A549 (cell line): ENCODE measurements around the gene FBXL7. TPM values are rescaled to one million over a fixed set of nuclear protein-coding genes. Genes with fewer than 3 reads are reported as not detected.

ENCODE experiments used
- ATAC-seq, 2 experiments: fragments of 200-7000 bp in 1 of 2; fragments of >200 bp in 1 of 2; cut with Nextera tagmentation in 1 of 2; cut with Tn5 transposase in 1 of 2; 3 replicates each; pipeline versions ENCODE4 v1.8.0 to v1.9.1; 2018 to 2020; ENCODE audit warnings: mild to moderate bottlenecking in 1 of 2, moderate library complexity in 1 of 2
- CTCF ChIA-PET: fragments of 300-600 bp; sonication (Branson Sonifier 250); formaldehyde crosslinking; extraction: SDS; loops from one replicate; lab custom pipeline; 2021; ENCODE audit warnings: antibody characterized with exemption, inconsistent platforms; lab: Yijun Ruan, JAX
- POLR2A ChIA-PET: fragments of 350-600 bp; formaldehyde crosslinking; extraction: SDS; loops from one replicate; lab custom pipeline; 2021; ENCODE audit warnings: antibody characterized with exemption, inconsistent platforms; lab: Yijun Ruan, JAX
- DNase-seq, 2 experiments: peaks; one replicate each; pipeline versions ENCODE4 v3.0.0 to v3.0.0-alpha.2; 2011 to 2016; ENCODE audit warnings: low read depth in 1 of 2, low spot score in 1 of 2
- FAIRE-seq: peaks from 2 replicates; lab custom pipeline; 2011; peaks lifted over from hg19 to GRCh38; lab: Jason Lieb, UNC
- H3K27ac ChIP-seq, 2 experiments: fragments of >200 bp; sonication (Bioruptor Twin); formaldehyde crosslinking; 3 replicates each; pipeline ENCODE4 v1.5.1; 2016 to 2017
- H3K4me1 ChIP-seq: fragments of >200 bp; sonication (Bioruptor Twin); formaldehyde crosslinking; 3 replicates; pipeline ENCODE4 v1.6.1; 2016
- H3K4me2 ChIP-seq: fragments of >200 bp; sonication (Bioruptor Twin); formaldehyde crosslinking; 3 replicates; pipeline ENCODE4 v1.6.1; 2016
- H3K4me3 ChIP-seq: fragments of >200 bp; sonication (Bioruptor Twin); formaldehyde crosslinking; 3 replicates; pipeline ENCODE4 v1.5.1; 2016
- H3K9me3 ChIP-seq: fragments of >200 bp; sonication (Bioruptor Twin); formaldehyde crosslinking; 3 replicates; pipeline ENCODE4 v1.6.1; 2016
- CHD4 ChIP-seq: fragments of 200-600 bp; sonication (generic); IDR thresholded peaks from 2 replicates; pipeline ENCODE4 v1.6.1; 2016; ENCODE audit warnings: antibody characterized with exemption, mild to moderate bottlenecking, borderline replicate concordance
- FOXS1 ChIP-seq: fragments of 250-450 bp; sonication (Bioruptor Pico); IDR thresholded peaks from 2 replicates; pipeline ENCODE4 v1.5.0; 2020; ENCODE audit warnings: mild to moderate bottlenecking, moderate library complexity
- MAFK ChIP-seq: fragments of 450-650 bp; IDR thresholded peaks from 2 replicates; pipeline ENCODE4 v1.6.1; 2014; ENCODE audit not compliant: partially characterized antibody
- NFE2L2 ChIP-seq: fragments of 150-350 bp; conservative IDR thresholded peaks from 2 replicates; pipeline ENCODE4 v1.6.1; 2014; ENCODE audit warnings: low read length
- POLR2AphosphoS2 ChIP-seq: conservative IDR thresholded peaks from 2 replicates; pipeline ENCODE4 v1.6.1; 2012; ENCODE audit warnings: low read length, improper control_type of control experiment, inconsistent platforms
- RARB ChIP-seq: fragments of 250-450 bp; sonication (Bioruptor Pico); IDR thresholded peaks from 2 replicates; pipeline ENCODE4 v1.8.0; 2021; ENCODE audit warnings: mild to moderate bottlenecking, moderate library complexity
- RNF2 ChIP-seq: fragments of 200-600 bp; sonication (generic); IDR thresholded peaks from 2 replicates; pipeline ENCODE4 v1.6.1; 2016; ENCODE audit warnings: low read depth, mild to moderate bottlenecking, antibody characterized with exemption, moderate library complexity, borderline replicate concordance
- SMC3 ChIP-seq: fragments of >200 bp; sonication (Bioruptor Twin); formaldehyde crosslinking; IDR thresholded peaks from 3 replicates; pipeline ENCODE4 v1.6.1; 2018; ENCODE audit warnings: inconsistent platforms
- TFCP2L1 ChIP-seq: fragments of 250-450 bp; sonication (Bioruptor Pico); IDR thresholded peaks from 2 replicates; pipeline ENCODE4 v1.5.0; 2021; ENCODE audit warnings: mild to moderate bottlenecking
- WGBS: methylation state at CpG from one replicate; pipeline ENCODE4 v1.1.6; 2017; ENCODE audit errors: missing lambda C conversion rate; 5-methylcytosine and 5-hydroxymethylcytosine counted together
- polyA plus RNA-seq, 4 experiments: library from polyadenylated mRNA; depleted of rRNA in 3 of 4; stranded (reverse); fragments of >200 nt; fragmentation: RNase III in 1 of 4; extraction: RNeasy Plus Mini Kit Qiagen cat#74134 plus additional on column Dnase treatment in 1 of 4; gene quantifications; 2 replicates in 3 of 4; 3 replicates in 1 of 4; pipeline ENCODE4 v1.2.3, GENCODE V29; 2011 to 2017
- TF ChIP-seq, protein P1 (sequence below): fragments of >200 bp; sonication (Bioruptor Twin); formaldehyde crosslinking; IDR thresholded peaks from 3 replicates; pipeline ENCODE4 v1.6.1; 2016
- TF ChIP-seq, protein P2 (sequence below): fragments of 200-600 bp; sonication (generic); IDR thresholded peaks from 2 replicates; pipeline ENCODE4 v1.6.1; 2016; ENCODE audit warnings: antibody characterized with exemption, mild to moderate bottlenecking, moderate library complexity
- TF ChIP-seq, protein P3 (sequence below): fragments of 150-350 bp; IDR thresholded peaks from 2 replicates; pipeline ENCODE4 v1.6.1; 2014; ENCODE audit warnings: low read depth, mild to moderate bottlenecking, low read length

FBXL7 gene
- polyA plus RNA-seq, 2 of the 4 experiments (the other 2 are of a cell fraction), result 0.90 to 1.7 TPM

DNA sequence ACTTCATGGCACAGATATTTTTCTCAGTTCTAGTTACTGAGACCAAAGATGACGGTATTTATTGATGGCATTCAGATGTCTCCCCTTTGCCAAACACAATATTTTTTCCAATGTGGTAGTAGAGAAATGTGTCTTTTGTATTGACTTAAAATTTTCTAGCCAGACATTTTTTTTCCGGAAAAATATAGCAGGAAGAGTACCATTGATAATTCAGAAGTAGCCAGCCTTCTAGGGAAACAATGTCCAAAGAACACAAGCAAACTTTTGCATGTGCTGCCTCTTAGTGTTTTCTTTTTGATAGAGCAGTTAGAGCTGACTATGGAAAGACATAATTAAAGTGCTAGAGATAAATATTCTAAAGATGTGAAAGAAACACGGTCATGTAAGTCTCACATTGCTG lies 448.2 kb downstream of the FBXL7 start:
- WGBS, result 22% methylated on average over 3 of the region's 3 CpGs
- no peak overlapping the region for H3K27ac ChIP-seq
- FAIRE-seq (no peak), ATAC-seq (no peak), DNase-seq (no peak)
- no peak for TF ChIP-seq CHD4
- no peak for TF ChIP-seq NFE2L2
- TF ChIP-seq FOXS1 (CRISPR knock-in tag), result no peak
- no peaks in the 10 kb centered on the region for H3K9me3 ChIP-seq
- CTCF ChIA-PET, result no interaction called here
- no peaks in the 10 kb centered on the region for H3K4me1 ChIP-seq
- POLR2A ChIA-PET, result no interaction called here
- no peak overlapping the region for H3K4me2 ChIP-seq
- no peak overlapping the region for H3K4me3 ChIP-seq

DNA sequence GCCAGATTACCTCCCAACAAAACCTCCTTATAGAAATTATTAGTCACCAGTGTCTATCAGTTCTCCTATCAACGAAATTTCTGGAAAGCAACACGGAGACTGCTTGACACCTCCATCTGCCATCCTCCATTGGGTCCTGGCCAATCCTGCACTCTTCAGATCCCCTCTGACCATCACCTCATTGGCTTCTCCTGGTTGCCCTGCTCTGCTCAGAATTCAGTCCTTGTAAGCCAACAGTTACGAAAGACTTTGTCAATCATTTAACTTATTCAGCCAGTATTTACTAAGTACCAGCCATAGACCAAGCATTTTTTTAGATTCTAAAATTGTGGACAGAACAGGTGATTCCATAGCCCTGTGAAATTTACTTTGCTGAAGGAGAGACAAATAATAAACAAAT lies 451.1 kb downstream of the FBXL7 start:
- ChIA-PET POLR2A (no interaction called here), CTCF (no interaction called here)
- DNase-seq, result no peak
- Histone ChIP-seq H3K9me3 (no peaks in the 10 kb centered on the region), H3K4me1 (no peaks in the 10 kb centered on the region), H3K4me2 (no peak overlapping the region), H3K27ac (no peak overlapping the region), H3K4me3 (no peak overlapping the region)
- no peak for ATAC-seq
- WGBS, result 15% methylated on average over 3 of the region's 3 CpGs
- no peak for TF ChIP-seq RARB
- no peak for FAIRE-seq

DNA sequence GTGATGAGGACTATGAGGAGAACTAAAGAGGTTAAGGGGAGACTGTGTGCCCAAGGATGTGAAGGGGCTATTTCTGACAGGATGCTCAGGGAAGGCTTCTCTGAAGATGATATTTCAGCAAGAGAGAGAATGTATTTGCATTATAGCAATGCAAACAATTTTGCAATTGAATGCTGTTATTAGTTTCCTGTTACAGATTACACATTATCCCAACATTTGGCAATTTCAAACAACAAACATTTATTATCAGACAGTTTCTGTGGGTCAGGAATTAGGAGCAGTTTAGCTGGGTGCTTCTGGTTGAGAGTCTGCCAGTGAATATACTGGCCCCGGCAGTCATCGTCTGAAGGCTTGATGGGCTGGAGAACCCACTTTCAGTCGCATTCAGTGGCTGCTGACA lies 451.6 kb downstream of the FBXL7 start:
- H3K4me2 ChIP-seq, result no peak overlapping the region
- ChIA-PET CTCF (no interaction called here), POLR2A (no interaction called here)
- ATAC-seq (no peak), FAIRE-seq (no peak), DNase-seq (no peak)
- TF ChIP-seq, protein P1, sequence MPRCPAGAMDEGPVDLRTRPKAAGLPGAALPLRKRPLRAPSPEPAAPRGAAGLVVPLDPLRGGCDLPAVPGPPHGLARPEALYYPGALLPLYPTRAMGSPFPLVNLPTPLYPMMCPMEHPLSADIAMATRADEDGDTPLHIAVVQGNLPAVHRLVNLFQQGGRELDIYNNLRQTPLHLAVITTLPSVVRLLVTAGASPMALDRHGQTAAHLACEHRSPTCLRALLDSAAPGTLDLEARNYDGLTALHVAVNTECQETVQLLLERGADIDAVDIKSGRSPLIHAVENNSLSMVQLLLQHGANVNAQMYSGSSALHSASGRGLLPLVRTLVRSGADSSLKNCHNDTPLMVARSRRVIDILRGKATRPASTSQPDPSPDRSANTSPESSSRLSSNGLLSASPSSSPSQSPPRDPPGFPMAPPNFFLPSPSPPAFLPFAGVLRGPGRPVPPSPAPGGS, result no peak
- no peak for TF ChIP-seq POLR2AphosphoS2
- no peak for TF ChIP-seq SMC3
- no peak for TF ChIP-seq RNF2
- TF ChIP-seq, protein P2, sequence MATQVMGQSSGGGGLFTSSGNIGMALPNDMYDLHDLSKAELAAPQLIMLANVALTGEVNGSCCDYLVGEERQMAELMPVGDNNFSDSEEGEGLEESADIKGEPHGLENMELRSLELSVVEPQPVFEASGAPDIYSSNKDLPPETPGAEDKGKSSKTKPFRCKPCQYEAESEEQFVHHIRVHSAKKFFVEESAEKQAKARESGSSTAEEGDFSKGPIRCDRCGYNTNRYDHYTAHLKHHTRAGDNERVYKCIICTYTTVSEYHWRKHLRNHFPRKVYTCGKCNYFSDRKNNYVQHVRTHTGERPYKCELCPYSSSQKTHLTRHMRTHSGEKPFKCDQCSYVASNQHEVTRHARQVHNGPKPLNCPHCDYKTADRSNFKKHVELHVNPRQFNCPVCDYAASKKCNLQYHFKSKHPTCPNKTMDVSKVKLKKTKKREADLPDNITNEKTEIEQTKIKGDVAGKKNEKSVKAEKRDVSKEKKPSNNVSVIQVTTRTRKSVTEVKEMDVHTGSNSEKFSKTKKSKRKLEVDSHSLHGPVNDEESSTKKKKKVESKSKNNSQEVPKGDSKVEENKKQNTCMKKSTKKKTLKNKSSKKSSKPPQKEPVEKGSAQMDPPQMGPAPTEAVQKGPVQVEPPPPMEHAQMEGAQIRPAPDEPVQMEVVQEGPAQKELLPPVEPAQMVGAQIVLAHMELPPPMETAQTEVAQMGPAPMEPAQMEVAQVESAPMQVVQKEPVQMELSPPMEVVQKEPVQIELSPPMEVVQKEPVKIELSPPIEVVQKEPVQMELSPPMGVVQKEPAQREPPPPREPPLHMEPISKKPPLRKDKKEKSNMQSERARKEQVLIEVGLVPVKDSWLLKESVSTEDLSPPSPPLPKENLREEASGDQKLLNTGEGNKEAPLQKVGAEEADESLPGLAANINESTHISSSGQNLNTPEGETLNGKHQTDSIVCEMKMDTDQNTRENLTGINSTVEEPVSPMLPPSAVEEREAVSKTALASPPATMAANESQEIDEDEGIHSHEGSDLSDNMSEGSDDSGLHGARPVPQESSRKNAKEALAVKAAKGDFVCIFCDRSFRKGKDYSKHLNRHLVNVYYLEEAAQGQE, result no peak
- no peak for TF ChIP-seq TFCP2L1 (CRISPR knock-in tag)
- WGBS, result 11% methylated on average over 3 of the region's 3 CpGs
- no peaks in the 10 kb centered on the region for H3K4me1 ChIP-seq
- H3K9me3 ChIP-seq, result no peaks in the 10 kb centered on the region
- no peak overlapping the region for H3K27ac ChIP-seq
- H3K4me3 ChIP-seq, result no peak overlapping the region

DNA sequence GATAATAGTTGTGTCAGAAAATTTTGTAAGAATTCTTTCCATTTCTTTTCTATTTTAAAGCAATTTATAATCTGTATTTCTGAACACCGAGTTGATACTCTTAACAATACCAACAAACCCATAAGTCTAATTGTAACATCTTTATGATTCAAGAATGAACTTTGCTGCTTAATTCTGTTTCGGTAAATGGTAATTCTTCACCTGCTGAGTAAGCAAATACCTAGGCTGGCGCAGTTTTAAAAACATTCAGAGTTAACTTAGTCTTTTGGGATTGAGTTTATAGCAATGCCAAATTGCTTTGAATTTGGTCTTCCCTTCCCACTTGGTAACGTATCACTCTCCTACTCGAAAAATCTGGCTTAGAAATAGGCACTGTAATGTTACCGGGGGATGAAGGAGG lies 456.6 kb downstream of the FBXL7 start:
- Histone ChIP-seq H3K4me1 (no peaks in the 10 kb centered on the region), H3K4me2 (no peak overlapping the region), H3K27ac (no peak overlapping the region), H3K4me3 (no peak overlapping the region), H3K9me3 (no peaks in the 10 kb centered on the region)
- CTCF ChIA-PET, result no interaction called here
- POLR2A ChIA-PET, result no interaction called here
- DNase-seq (no peak), FAIRE-seq (no peak), ATAC-seq (no peak)
- WGBS, result 36% methylated on average over 6 of the region's 6 CpGs
- TF ChIP-seq, protein P3, sequence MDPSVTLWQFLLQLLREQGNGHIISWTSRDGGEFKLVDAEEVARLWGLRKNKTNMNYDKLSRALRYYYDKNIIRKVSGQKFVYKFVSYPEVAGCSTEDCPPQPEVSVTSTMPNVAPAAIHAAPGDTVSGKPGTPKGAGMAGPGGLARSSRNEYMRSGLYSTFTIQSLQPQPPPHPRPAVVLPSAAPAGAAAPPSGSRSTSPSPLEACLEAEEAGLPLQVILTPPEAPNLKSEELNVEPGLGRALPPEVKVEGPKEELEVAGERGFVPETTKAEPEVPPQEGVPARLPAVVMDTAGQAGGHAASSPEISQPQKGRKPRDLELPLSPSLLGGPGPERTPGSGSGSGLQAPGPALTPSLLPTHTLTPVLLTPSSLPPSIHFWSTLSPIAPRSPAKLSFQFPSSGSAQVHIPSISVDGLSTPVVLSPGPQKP, result no peak
- peak; percentile 53 for TF ChIP-seq MAFK
